HG03571 (cell line): ENCODE measurements around the gene CD44.

ENCODE experiments used
- ATAC-seq: cut with Tn5 transposase; IDR thresholded peaks from one replicate; pipeline ENCODE4 v1.9.1; 2021; ENCODE audit not compliant: unreplicated experiment

CD44 gene

GRCh38 chr11:35111161-35112055 is 27.6 kb upstream of the CD44 start:
- ATAC-seq, result no peak

- no peak for ATAC-seq
Measured at GRCh38 chr11:35112056-35112845, 26.7 kb upstream of the CD44 start.

GRCh38 chr11:35112846-35113105 is 26.2 kb upstream of the CD44 start:
- no peak for ATAC-seq

- no peak for ATAC-seq
Measured at GRCh38 chr11:35114906-35115687, 23.9 kb upstream of the CD44 start.

- ATAC-seq, result no peak
Measured at GRCh38 chr11:35115688-35116030, 23.3 kb upstream of the CD44 start.

- no peak for ATAC-seq
Measured at GRCh38 chr11:35116245-35116644, 22.7 kb upstream of the CD44 start.

- no peak for ATAC-seq
Measured at GRCh38 chr11:35116762-35117640, 22.0 kb upstream of the CD44 start.

GRCh38 chr11:35118906-35119305 is 20.1 kb upstream of the CD44 start:
- peak; percentile 77 for ATAC-seq

- no peak for ATAC-seq
Measured at GRCh38 chr11:35121326-35121865, 17.6 kb upstream of the CD44 start.

GRCh38 chr11:35122308-35122707 is 16.7 kb upstream of the CD44 start:
- no peak for ATAC-seq

- peak; percentile 50 for ATAC-seq
Measured at GRCh38 chr11:35126000-35126878, 12.7 kb upstream of the CD44 start.

- no peak for ATAC-seq
Measured at GRCh38 chr11:35126879-35127581, 11.9 kb upstream of the CD44 start.

GRCh38 chr11:35127619-35128018 is 11.4 kb upstream of the CD44 start:
- no peak for ATAC-seq

GRCh38 chr11:35131094-35131493 is 7.9 kb upstream of the CD44 start:
- ATAC-seq, result no peak

GRCh38 chr11:35131886-35132285 is 7.1 kb upstream of the CD44 start:
- no peak for ATAC-seq

GRCh38 chr11:35133656-35134055 is 5.3 kb upstream of the CD44 start:
- no peak for ATAC-seq

- no peak for ATAC-seq
Measured at GRCh38 chr11:35134403-35135148, 4.4 kb upstream of the CD44 start.

GRCh38 chr11:35135222-35135621 is 3.7 kb upstream of the CD44 start:
- ATAC-seq, result no peak
